ENCODE measurements around the gene OTOG. TPM values are rescaled to one million over a fixed set of nuclear protein-coding genes. Genes with fewer than 3 reads are reported as not detected.

Gene OTOG
- total and polyA plus RNA-seq, 11 donors, result not detected

- Histone ChIP-seq H3K27ac (no peak overlapping the region), H3K27me3 (peaks cover 0 to 7% (median 0%) of the 10 kb centered on the region in 9 donors), H3K4me1 (peaks cover 0 to 11% (median 0%) of the 10 kb centered on the region in 12 donors), H3K4me3 (no peak overlapping the region), H3K36me3 (no peaks in the 10 kb centered on the region), H3K9me3 (no peaks in the 10 kb centered on the region)
- TF ChIP-seq POLR2A (IDR thresholded peaks at IDR 0.05) (no peak), CTCF (IDR thresholded peaks at IDR 0.05) (no peak)
- DNase-seq (peak in 1 of 5 donors; percentile 7), ATAC-seq (peak in 2 of 4 donors; percentile 45)
- WGBS, 4 donors, result 37 to 52% (median 45%) methylated on average over 4 of the region's 4 CpGs
- intact Hi-C loops (cut with DNase I), result no loop called here
Measured at GRCh38 chr11:17563961-17564686, 17.1 kb downstream of the OTOG start.

GRCh38 chr11:17564687-17565042 is 17.6 kb downstream of the OTOG start:
- DNase-seq, result no peak
- 55 to 62% (median 58%) methylated on average over 2 of the region's 2 CpGs for WGBS, 4 donors
- intact Hi-C loops (cut with DNase I), result no loop called here
- H3K36me3 ChIP-seq, result no peaks in the 10 kb centered on the region
- H3K9me3 ChIP-seq, result no peaks in the 10 kb centered on the region
- no peak overlapping the region for H3K4me3 ChIP-seq
- TF ChIP-seq CTCF (IDR thresholded peaks at IDR 0.05) (peak in 2 of 12 donors; percentile 7 to 12), POLR2A (IDR thresholded peaks at IDR 0.05) (no peak)
- no peak for ATAC-seq
- peaks cover 0 to 7% (median 0%) of the 10 kb centered on the region in 9 donors for H3K27me3 ChIP-seq
- peaks cover 0 to 11% (median 0%) of the 10 kb centered on the region in 12 donors for H3K4me1 ChIP-seq
- H3K27ac ChIP-seq, result no peak overlapping the region

- Histone ChIP-seq H3K36me3 (no peaks in the 10 kb centered on the region), H3K4me1 (peaks cover 0 to 4% (median 0%) of the 10 kb centered on the region in 12 donors), H3K9me3 (no peaks in the 10 kb centered on the region), H3K27me3 (no peaks in the 10 kb centered on the region), H3K27ac (no peak overlapping the region), H3K4me3 (no peak overlapping the region)
- no peak for TF ChIP-seq CTCF (IDR thresholded peaks at IDR 0.05)
- no peak for TF ChIP-seq POLR2A (IDR thresholded peaks at IDR 0.05)
- peak in 1 of 5 donors; percentile 1 for DNase-seq
- no peak for ATAC-seq
- 22 to 82% (median 78%) methylated on average over 1 to 4 of the region's 4 CpGs for WGBS, 4 donors
- intact Hi-C loops (cut with DNase I), result no loop called here
Measured at GRCh38 chr11:17568944-17569343, 21.9 kb downstream of the OTOG start.

- Histone ChIP-seq H3K4me1 (no peaks in the 10 kb centered on the region), H3K36me3 (no peaks in the 10 kb centered on the region), H3K4me3 (no peak overlapping the region), H3K27me3 (no peaks in the 10 kb centered on the region), H3K9me3 (no peaks in the 10 kb centered on the region), H3K27ac (no peak overlapping the region)
- ATAC-seq, result no peak
- peak in 1 of 5 donors; percentile 15 for DNase-seq
- TF ChIP-seq POLR2A (IDR thresholded peaks at IDR 0.05) (no peak), CTCF (IDR thresholded peaks at IDR 0.05) (no peak)
- 81 to 86% (median 83%) methylated on average over 21 to 23 of the region's 23 CpGs for WGBS, 4 donors
- intact Hi-C loops (cut with DNase I), result no loop called here
Measured at GRCh38 chr11:17570034-17570433, 23.0 kb downstream of the OTOG start.
